Small intestine (tissue), 7 donors: ENCODE data around the gene FOXJ3. TPM values are rescaled to one million over a fixed set of nuclear protein-coding genes. Genes with fewer than 3 reads are reported as not detected.

Source experiments
- DNase-seq, 2 donors: peaks; one replicate each; pipeline versions ENCODE4 v3.0.0 to v3.0.0-alpha.2; 2013
- FAIRE-seq: peaks from 2 replicates; lab custom pipeline; 2012; peaks lifted over from hg19 to GRCh38; lab: Jason Lieb, UNC
- H3K27ac ChIP-seq, 3 donors: one replicate each; pipeline ENCODE4 v1.5.1; 2013; ENCODE audit warnings: low read length in 2 of 3, mild to moderate bottlenecking in 2 of 3, control low read depth in 1 of 3, inconsistent platforms in 1 of 3, low read depth in 1 of 3, moderate library complexity in 1 of 3
- H3K27me3 ChIP-seq, 3 donors: one replicate each; pipeline ENCODE4 v1.6.1; 2013; ENCODE audit warnings: low read length in 3 of 3, inconsistent platforms in 1 of 3; ENCODE audit not compliant: control insufficient read depth in 3 of 3, insufficient read depth in 3 of 3
- H3K36me3 ChIP-seq, 3 donors: one replicate each; pipeline ENCODE4 v1.6.1; 2013; ENCODE audit warnings: low read length in 3 of 3, inconsistent platforms in 1 of 3, low read depth in 1 of 3, mild to moderate bottlenecking in 1 of 3, moderate library complexity in 1 of 3; ENCODE audit not compliant: control insufficient read depth in 3 of 3, insufficient read depth in 2 of 3
- H3K4me1 ChIP-seq, 3 donors: one replicate each; pipeline ENCODE4 v1.6.1; 2013; ENCODE audit warnings: low read length in 2 of 3, inconsistent platforms in 1 of 3, low read depth in 1 of 3, mild to moderate bottlenecking in 1 of 3, moderate library complexity in 1 of 3; ENCODE audit not compliant: control insufficient read depth in 3 of 3, insufficient read depth in 2 of 3
- H3K4me3 ChIP-seq, 3 donors: one replicate each; pipeline ENCODE4 v1.5.1; 2013; ENCODE audit warnings: low read length in 3 of 3, control low read depth in 1 of 3, inconsistent platforms in 1 of 3, low read depth in 1 of 3, mild to moderate bottlenecking in 1 of 3, moderate library complexity in 1 of 3
- H3K9me3 ChIP-seq, 2 donors: one replicate each; pipeline ENCODE4 v1.6.1; 2013; ENCODE audit warnings: low read depth in 1 of 2, low read length in 1 of 2; ENCODE audit not compliant: control insufficient read depth in 2 of 2, insufficient read depth in 1 of 2
- WGBS, 3 donors: extraction: QIAGEN DNeasy Blood & Tissue Kit; methylation state at CpG; one replicate each; pipeline ENCODE4 v1.1.7; 2013; 5-methylcytosine and 5-hydroxymethylcytosine counted together
- polyA plus RNA-seq, 4 donors: library from polyadenylated mRNA; stranded (reverse) in 3 of 4; unstranded in 1 of 4; fragments of 200-250 nt in 3 of 4; fragments of 120-200 nt in 1 of 4; gene quantifications; one replicate each; pipeline versions ENCODE4 v1.2.1 to v1.2.3, GENCODE V29; 2013
- donor health status: healthy with polysubstance abuse.
- donor health status: control.
- donor health status: control.
- donor health status: Bipolar disorder and iron deficiency.
- donor health status: healthy.

Gene FOXJ3
- polyA plus RNA-seq, 4 donors: 13.9 to 38.3 (median 15.1) TPM

DNA sequence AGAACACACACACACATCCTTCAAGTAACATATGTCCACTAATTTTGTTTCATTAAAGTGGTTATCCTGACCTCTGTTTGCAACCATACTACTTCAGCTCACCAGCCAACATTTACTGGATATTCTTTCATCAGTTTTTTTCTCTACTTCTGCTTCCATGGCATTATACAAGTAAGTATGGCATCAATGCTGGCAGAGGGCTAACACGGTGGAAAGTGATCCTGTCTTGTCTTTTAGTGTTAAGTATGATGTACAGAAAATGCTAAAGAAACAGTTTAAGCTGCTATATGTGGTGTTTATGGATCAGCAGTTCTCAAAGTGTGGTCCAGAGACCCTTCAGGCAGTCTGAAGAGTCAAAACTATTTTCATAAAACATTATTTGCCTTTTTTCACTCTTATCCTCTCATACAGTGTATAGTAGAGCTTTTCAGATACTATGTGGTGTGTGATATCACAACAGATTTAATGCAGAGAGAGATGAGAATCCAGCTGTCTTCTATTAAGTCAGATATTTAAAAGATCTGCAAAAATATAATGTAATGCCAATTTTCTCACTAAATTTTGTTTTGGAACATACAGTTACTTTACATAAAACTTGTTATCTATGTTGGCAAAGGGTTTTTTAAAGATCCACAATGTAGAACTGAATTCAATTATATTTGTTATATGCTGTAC is 46.6 kb downstream of the FOXJ3 start:
- no peaks in the 10 kb centered on the region for H3K4me1 ChIP-seq
- WGBS, 3 donors: 66 to 76% (median 71%) methylated on average over 1 of the region's 1 CpG
- H3K36me3 ChIP-seq: peaks cover 0 to 10% (median 2%) of the 10 kb centered on the region in 3 donors
- H3K4me3 ChIP-seq: no peak overlapping the region
- no peak overlapping the region for H3K27ac ChIP-seq
- DNase-seq: no peak
- no peaks in the 10 kb centered on the region for H3K27me3 ChIP-seq
- peaks cover 0 to 2% of the 10 kb centered on the region in 2 donors for H3K9me3 ChIP-seq
- FAIRE-seq: no peak

DNA sequence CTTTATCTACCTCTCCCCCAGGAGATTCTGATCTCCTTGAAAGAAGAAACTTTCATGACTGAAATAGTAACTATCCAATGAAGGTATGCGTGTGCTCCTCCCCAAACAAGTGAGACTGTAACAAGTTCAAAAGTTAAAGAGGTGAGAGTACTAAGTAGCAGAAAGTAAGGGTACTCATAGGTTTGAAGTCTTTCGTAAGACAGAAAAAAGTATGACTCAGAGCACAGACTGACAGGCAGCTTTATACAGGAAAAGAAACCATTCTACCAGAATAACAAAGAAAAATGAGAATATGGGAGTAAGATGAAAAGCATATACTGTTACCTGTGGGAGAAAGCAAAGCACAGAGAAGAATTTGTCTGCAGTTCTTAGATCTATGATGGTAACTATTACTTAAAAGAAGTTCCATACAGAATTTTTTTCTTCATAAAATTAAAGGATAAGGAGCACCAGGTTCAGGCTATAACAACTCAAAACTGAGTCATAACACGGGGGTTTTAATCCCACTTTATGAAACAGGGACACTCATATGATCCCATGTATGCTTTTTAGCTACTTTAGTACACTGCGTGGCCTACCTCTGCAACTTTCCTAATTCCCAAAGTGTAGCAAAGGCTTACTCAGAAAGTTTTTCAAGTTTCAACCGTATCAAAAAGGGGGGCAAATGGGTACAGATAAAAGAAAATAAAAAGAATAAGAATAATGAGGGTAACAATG is 52.0 kb downstream of the FOXJ3 start:
- Histone ChIP-seq H3K36me3 (peaks cover 0 to 3% (median 2%) of the 10 kb centered on the region in 3 donors), H3K4me3 (no peak overlapping the region), H3K27me3 (no peaks in the 10 kb centered on the region), H3K9me3 (no peaks in the 10 kb centered on the region), H3K4me1 (no peaks in the 10 kb centered on the region), H3K27ac (no peak overlapping the region)
- no peak for FAIRE-seq
- WGBS, 3 donors: 73 to 89% (median 83%) methylated on average over 5 of the region's 5 CpGs
- no peak for DNase-seq

DNA sequence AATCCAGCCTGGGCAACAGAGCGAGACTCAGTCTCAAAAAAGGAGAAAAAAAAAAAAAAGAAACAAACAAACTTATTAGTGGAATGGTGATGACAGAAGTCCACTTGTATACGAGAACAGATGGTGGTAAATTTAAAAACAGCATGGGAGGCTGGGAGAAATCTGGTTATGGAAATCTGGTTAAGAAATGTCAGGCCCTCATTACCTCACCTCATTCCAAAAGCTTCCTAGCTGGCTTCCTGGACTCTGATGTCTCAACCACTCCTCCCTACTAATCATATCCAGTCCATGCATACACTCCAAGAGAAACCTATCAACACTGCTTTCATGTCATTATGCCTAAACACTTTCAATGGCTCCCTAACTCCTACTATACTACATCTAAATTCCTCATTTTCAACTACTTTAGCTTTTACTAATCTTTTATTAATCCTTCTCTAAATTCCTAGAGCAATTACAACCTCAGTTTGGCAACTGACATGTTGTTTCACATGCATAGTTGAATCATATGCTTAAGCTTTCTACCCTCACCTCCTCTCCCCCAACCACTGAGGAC is 52.9 kb downstream of the FOXJ3 start:
- peaks cover 0 to 2% (median under 1%) of the 10 kb centered on the region in 3 donors for H3K36me3 ChIP-seq
- no peaks in the 10 kb centered on the region for H3K27me3 ChIP-seq
- no peak overlapping the region for H3K27ac ChIP-seq
- FAIRE-seq (no peak), DNase-seq (no peak)
- H3K4me3 ChIP-seq: no peak overlapping the region
- no peaks in the 10 kb centered on the region for H3K9me3 ChIP-seq
- no peaks in the 10 kb centered on the region for H3K4me1 ChIP-seq
- WGBS, 3 donors: 86 to 100% (median 98%) methylated on average over 2 of the region's 2 CpGs

DNA sequence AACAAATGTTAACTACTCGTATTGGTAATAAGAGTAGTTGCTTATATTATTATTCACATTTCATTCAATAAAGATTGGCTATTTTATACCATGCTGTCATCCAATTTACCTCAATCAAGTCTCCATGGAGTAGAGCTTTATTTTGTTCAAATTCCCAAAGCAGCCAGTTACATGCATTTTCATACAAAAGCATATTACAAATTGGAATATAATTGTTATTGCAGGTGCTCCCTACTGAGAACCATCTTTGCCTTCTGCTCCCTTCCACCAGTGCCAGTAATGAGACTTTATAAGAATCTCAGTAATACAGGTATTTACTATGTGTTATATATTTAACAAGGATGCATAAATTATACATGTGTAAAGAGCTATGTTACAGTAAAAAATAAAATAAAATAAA is 54.2 kb downstream of the FOXJ3 start:
- Histone ChIP-seq H3K36me3 (peaks cover 0 to 2% (median 2%) of the 10 kb centered on the region in 3 donors), H3K27ac (no peak overlapping the region), H3K4me3 (no peak overlapping the region), H3K27me3 (no peaks in the 10 kb centered on the region), H3K4me1 (no peaks in the 10 kb centered on the region), H3K9me3 (no peaks in the 10 kb centered on the region)
- FAIRE-seq (no peak), DNase-seq (no peak)
- 91 to 97% (median 91%) methylated on average over 1 of the region's 1 CpG for WGBS, 3 donors

DNA sequence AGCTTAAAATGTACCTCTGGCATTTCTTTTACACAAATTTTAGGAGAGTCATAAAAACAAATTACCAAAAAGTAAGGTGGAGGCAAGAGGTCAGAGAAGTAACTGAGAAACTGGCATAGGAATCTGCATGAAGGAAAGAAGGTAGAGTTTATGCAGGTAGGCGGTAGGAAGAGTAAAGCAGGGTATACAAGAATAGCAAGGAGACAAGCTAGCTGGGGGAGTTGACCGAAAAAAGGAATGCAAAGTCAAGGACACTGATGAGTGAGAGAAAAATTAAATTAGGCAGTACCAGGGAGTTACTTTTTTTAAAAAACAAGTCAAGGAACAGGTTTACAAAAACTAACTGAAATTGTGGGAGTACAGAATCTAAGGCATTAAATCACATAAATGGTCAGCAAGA is 56.0 kb downstream of the FOXJ3 start:
- no peaks in the 10 kb centered on the region for H3K9me3 ChIP-seq
- H3K4me1 ChIP-seq: no peaks in the 10 kb centered on the region
- H3K27me3 ChIP-seq: no peaks in the 10 kb centered on the region
- no peak overlapping the region for H3K27ac ChIP-seq
- H3K36me3 ChIP-seq: peaks cover 0 to 2% (median 2%) of the 10 kb centered on the region in 3 donors
- FAIRE-seq (no peak), DNase-seq (no peak)
- 78 to 93% (median 90%) methylated on average over 2 of the region's 2 CpGs for WGBS, 3 donors
- no peak overlapping the region for H3K4me3 ChIP-seq

DNA sequence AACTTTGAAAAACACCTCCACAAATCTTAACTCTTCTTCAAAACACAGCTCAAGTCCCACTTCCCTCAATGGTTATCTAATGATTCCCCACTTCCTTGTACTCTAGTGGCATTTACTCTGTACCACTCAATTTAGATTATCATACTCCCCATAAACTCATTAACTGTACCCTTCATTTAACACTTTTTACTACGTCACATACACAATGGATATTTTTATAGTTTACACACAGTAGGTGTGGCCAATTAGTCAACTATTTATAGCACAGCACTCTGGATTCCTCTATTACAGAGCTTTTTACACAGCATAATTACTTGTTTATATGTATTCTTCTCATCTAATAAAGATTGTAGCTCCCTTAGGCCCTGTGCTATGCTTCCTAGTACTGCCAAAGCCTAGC is 62.1 kb downstream of the FOXJ3 start:
- H3K4me3 ChIP-seq: no peak overlapping the region
- H3K27ac ChIP-seq: no peak overlapping the region
- no peaks in the 10 kb centered on the region for H3K9me3 ChIP-seq
- no peaks in the 10 kb centered on the region for H3K27me3 ChIP-seq
- no peaks in the 10 kb centered on the region for H3K4me1 ChIP-seq
- 13 to 56% (median 49%) methylated on average over 1 of the region's 1 CpG for WGBS, 3 donors
- H3K36me3 ChIP-seq: peaks cover 0 to 5% (median 0%) of the 10 kb centered on the region in 3 donors
- DNase-seq (peak; percentile 10 to 56), FAIRE-seq (no peak)

DNA sequence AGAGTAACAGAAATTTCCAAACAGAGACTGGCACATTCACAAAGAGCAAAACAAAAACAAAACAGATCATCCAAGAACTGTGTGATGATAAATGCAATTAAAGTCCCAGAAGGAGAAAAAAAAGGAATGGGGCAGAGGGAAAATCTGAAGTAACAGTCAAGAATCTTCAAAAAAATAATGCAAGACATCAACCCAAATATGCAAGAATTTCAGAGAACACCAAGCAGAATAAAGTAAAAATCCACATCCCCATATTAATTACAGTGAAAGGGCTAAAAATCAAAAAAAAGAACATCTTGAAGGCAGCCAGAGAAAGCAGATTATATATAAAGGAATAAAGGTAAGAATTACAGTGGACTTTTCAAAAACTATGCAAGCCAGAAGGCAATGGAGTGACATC is 67.1 kb downstream of the FOXJ3 start:
- no peak for DNase-seq
- Histone ChIP-seq H3K27ac (no peak overlapping the region), H3K27me3 (no peaks in the 10 kb centered on the region), H3K4me1 (peaks cover 0 to 3% (median 0%) of the 10 kb centered on the region in 3 donors), H3K4me3 (no peak overlapping the region), H3K36me3 (peaks cover 0 to 7% (median 3%) of the 10 kb centered on the region in 3 donors), H3K9me3 (no peaks in the 10 kb centered on the region)
- no peak for FAIRE-seq

DNA sequence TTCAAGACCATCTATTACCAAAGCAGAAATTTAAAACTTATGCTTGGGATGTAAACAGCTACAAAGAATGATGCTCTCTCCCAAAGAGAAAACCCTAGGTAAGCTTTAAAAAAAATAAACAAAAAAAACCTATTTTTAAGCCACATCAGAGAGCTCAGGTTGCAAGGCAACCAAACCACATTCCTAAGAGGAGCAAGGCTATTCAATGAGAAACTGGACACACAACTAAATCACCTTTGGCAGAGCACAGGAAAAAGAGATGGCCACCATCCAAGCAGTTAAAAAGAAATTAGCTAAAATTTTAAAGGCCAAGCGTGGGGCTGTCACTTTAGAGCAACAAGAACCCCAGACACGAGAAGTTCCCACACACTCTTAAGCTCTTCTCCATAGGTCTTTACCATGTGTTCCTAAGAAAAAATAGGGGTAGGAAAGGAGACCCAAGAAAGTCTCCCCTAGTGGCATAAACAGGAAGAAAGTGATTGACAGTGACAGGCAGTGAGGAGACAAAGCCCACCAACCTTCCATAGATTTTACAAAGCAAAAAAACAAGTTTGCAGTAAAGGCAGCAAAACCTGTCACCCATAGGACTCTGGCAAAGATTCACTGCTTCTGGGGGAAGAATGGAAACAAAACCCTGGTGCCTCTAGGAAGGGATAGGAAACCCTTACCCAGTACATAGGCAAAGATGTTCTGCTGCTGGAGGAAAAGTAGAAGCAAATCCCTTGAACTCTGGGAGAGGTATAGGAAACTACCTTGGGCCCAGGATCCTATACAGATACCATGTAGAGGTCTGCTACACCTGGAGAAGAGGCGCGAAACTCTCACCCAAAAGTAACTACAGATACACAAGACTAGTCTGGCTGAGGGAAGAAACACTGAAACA is 68.5 kb downstream of the FOXJ3 start:
- WGBS, 3 donors: 82 to 93% (median 89%) methylated on average over 4 of the region's 4 CpGs
- no peak overlapping the region for H3K27ac ChIP-seq
- peaks cover 0 to 3% (median 0%) of the 10 kb centered on the region in 3 donors for H3K4me1 ChIP-seq
- FAIRE-seq (no peak), DNase-seq (no peak)
- H3K4me3 ChIP-seq: no peak overlapping the region
- H3K27me3 ChIP-seq: no peaks in the 10 kb centered on the region
- H3K36me3 ChIP-seq: peaks cover 0 to 7% (median 4%) of the 10 kb centered on the region in 3 donors
- no peaks in the 10 kb centered on the region for H3K9me3 ChIP-seq
